Measurements from ENCODE around the gene DCAF4. TPM values are rescaled to one million over a fixed set of nuclear protein-coding genes. Genes with fewer than 3 reads are reported as not detected.

Gene DCAF4
- total RNA-seq, 4 donors from 2014 or later = 29.0 to 45.0 (median 36.7) TPM

- intact Hi-C loops (cut with DNase I) = no loop called here
- Histone ChIP-seq H3K4me3 (replicated peaks in 1 of 3) (no peak overlapping the region), H3K4me1 (peaks cover 3 to 12% of the 10 kb centered on the region in 2 donors), H3K27ac (no peak overlapping the region), H3K27me3 (no peaks in the 10 kb centered on the region), H3K9me3 (no peaks in the 10 kb centered on the region), H3K36me3 (no peaks in the 10 kb centered on the region)
- TF ChIP-seq, protein P1, sequence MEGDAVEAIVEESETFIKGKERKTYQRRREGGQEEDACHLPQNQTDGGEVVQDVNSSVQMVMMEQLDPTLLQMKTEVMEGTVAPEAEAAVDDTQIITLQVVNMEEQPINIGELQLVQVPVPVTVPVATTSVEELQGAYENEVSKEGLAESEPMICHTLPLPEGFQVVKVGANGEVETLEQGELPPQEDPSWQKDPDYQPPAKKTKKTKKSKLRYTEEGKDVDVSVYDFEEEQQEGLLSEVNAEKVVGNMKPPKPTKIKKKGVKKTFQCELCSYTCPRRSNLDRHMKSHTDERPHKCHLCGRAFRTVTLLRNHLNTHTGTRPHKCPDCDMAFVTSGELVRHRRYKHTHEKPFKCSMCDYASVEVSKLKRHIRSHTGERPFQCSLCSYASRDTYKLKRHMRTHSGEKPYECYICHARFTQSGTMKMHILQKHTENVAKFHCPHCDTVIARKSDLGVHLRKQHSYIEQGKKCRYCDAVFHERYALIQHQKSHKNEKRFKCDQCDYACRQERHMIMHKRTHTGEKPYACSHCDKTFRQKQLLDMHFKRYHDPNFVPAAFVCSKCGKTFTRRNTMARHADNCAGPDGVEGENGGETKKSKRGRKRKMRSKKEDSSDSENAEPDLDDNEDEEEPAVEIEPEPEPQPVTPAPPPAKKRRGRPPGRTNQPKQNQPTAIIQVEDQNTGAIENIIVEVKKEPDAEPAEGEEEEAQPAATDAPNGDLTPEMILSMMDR (IDR thresholded peaks at IDR 0.05) = no peak
- no peak for TF ChIP-seq POLR2A (IDR thresholded peaks at IDR 0.05)
- WGBS, 2 donors = 72 to 80% methylated on average over 5 of the region's 5 CpGs
- DNase-seq = no peak
These were observed 36.9 kb upstream of the DCAF4 start for GRCh38 chr14:72889366-72889765.

GRCh38 chr14:72891666-72892102, 34.6 kb upstream of the DCAF4 start:
- no peaks in the 10 kb centered on the region for H3K36me3 ChIP-seq
- WGBS, 2 donors = 9 to 11% methylated on average over 14 of the region's 14 CpGs
- H3K27me3 ChIP-seq = no peaks in the 10 kb centered on the region
- intact Hi-C loops (cut with DNase I) = loop anchor here (10.0 kb wide), 1 partner anchor 53 kb away; no protein-coding TSS in a partner anchor
- H3K4me3 ChIP-seq (replicated peaks in 1 of 3) = peak overlapping the region in 1 of 3 donors; percentile 57
- no peak overlapping the region for H3K27ac ChIP-seq
- TF ChIP-seq, protein P1 (IDR thresholded peaks at IDR 0.05) = no peak
- no peak for TF ChIP-seq POLR2A (IDR thresholded peaks at IDR 0.05)
- no peaks in the 10 kb centered on the region for H3K9me3 ChIP-seq
- peaks cover 3 to 20% of the 10 kb centered on the region in 2 donors for H3K4me1 ChIP-seq
- DNase-seq = no peak

DNA sequence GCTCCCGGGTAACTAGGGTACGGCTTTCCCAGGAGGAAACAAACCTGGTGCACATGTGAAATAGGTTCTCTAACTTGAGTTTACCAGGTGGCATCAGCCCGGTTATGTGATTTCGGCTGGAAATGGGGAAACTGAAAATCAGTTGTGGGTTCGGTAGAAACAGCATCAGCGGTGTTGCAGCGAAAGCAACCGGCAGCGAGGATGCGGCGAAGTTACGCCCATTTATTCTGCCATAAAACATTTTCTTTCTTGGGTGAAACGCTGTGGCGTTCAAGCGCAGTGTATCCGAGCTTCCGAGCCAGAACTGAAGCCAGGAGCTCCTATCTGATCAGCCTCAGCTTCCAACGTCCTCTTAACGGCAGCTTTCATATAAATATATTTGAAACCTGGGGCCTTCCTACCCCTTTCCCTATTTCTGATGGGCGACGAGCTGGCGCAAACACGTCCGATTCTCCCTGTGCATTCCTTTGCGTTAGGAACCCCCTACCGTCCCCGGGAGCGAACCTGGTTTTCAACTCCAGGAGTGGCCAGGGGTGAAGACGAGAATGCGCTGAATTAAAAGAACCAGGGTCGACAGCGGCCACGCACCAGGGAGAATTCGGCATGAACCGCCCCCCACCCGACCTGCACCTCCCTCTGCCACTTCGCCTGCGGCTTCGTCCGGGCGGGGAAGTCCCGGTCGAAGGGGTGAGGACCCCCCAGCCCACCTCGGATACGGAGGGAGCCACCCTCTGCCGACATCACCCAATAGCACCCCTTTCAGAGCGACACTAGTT, 34.0 kb upstream of the DCAF4 start:
- Histone ChIP-seq H3K9me3 (no peaks in the 10 kb centered on the region), H3K27me3 (no peaks in the 10 kb centered on the region), H3K4me3 (replicated peaks in 1 of 3) (peak overlapping the region; percentile 31 to 57 (median 48)), H3K4me1 (peaks cover 3 to 20% of the 10 kb centered on the region in 2 donors), H3K36me3 (no peaks in the 10 kb centered on the region), H3K27ac (no peak overlapping the region)
- peak in 1 of 2 donors; percentile 4 for DNase-seq
- TF ChIP-seq, protein P1 (IDR thresholded peaks at IDR 0.05) = no peak
- no peak for TF ChIP-seq POLR2A (IDR thresholded peaks at IDR 0.05)
- intact Hi-C loops (cut with DNase I) = loop anchor here (10.0 kb wide), 1 partner anchor 53 kb away; no protein-coding TSS in a partner anchor
- 1 to 2% methylated on average over 32 to 34 of the region's 47 CpGs for WGBS, 2 donors

DNA sequence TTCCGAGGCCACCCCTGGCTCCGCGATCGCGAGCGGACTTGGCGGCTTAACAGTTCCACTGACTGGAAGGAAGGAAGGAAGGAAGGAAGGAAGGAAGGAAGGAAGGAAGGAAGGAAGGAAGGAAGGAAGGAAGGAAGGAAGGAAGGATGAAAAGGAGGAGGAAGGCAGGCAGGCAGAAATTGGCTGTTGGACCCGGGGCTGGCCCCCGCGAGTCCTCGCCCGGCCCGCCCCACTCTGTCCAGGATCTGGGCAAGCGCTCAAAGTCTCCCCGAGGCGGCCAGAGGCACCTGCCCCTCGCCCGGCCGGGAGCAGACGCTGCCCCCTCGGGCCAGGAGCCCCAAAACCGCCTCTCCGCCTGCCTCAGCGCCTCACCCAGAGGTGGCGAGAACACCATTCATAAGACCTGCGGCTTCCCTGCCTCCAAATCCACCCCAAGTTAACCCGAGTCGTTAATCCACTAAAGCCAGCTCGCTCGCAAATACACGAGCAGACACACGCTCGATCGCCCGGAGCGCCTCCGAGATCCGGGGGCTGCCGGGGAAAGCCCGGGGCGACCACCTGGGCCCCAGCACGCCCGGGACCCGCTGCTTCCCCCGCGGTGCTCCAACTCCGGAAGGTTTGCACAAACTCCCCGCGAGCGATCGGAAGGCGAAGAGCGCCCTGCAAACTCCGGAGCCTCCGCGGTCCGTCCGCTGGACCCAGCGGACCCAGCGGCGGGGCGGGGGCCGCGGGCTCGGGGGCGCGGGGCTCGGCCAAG, 33.2 kb upstream of the DCAF4 start:
- Histone ChIP-seq H3K9me3 (no peaks in the 10 kb centered on the region), H3K27ac (no peak overlapping the region), H3K27me3 (no peaks in the 10 kb centered on the region), H3K4me3 (replicated peaks in 1 of 3) (peak overlapping the region; percentile 31 to 57 (median 48)), H3K36me3 (no peaks in the 10 kb centered on the region), H3K4me1 (peaks cover 3 to 20% of the 10 kb centered on the region in 2 donors)
- intact Hi-C loops (cut with DNase I) = loop anchor here (10.0 kb wide), 1 partner anchor 52 kb away; no protein-coding TSS in a partner anchor
- no peak for TF ChIP-seq POLR2A (IDR thresholded peaks at IDR 0.05)
- TF ChIP-seq, protein P1 (IDR thresholded peaks at IDR 0.05) = no peak
- DNase-seq = peak in 1 of 2 donors; percentile 13
- 0% methylated on average over 37 to 41 of the region's 68 CpGs for WGBS, 2 donors

Measured in thyroid gland (tissue), 4 donors.